Measurements from ENCODE around the gene NRXN3.

DNA sequence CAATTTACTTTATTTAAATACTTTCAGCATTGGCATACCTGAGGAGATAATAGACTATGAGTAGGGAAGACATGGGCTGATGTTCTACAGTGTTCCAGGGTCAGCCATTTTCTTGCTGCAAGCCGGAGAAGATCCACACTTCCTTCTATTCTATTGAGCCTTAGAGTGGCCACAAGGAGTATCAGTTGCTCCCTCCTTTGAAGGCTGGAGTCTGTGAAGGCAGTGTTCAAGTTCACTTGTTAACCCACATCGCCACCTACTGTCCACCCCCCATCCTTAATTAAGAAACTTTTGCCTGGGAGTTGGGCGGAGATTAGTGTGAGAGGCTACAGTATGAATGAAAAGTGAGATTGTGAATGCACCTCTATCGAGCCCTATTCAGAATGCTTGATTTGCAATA, 666.6 kb downstream of the NRXN3 start:
- TF ChIP-seq, protein P1, sequence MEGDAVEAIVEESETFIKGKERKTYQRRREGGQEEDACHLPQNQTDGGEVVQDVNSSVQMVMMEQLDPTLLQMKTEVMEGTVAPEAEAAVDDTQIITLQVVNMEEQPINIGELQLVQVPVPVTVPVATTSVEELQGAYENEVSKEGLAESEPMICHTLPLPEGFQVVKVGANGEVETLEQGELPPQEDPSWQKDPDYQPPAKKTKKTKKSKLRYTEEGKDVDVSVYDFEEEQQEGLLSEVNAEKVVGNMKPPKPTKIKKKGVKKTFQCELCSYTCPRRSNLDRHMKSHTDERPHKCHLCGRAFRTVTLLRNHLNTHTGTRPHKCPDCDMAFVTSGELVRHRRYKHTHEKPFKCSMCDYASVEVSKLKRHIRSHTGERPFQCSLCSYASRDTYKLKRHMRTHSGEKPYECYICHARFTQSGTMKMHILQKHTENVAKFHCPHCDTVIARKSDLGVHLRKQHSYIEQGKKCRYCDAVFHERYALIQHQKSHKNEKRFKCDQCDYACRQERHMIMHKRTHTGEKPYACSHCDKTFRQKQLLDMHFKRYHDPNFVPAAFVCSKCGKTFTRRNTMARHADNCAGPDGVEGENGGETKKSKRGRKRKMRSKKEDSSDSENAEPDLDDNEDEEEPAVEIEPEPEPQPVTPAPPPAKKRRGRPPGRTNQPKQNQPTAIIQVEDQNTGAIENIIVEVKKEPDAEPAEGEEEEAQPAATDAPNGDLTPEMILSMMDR (conservative IDR thresholded peaks at IDR 0.05 in 1 of 2, IDR thresholded peaks at IDR 0.05 in 1 of 2; ENCODE audit: extremely low read depth in 1 of 2, insufficient read depth in 1 of 2, low read depth in 1 of 2, low read length in 2 of 2) = peak; percentile 53 to 73
- no peak for TF ChIP-seq EZH2 (IDR thresholded peaks at IDR 0.05; ENCODE audit: borderline replicate concordance, low read length)

Measured in mammary epithelial cell (primary cell).